Aorta (tissue), 5 donors: ENCODE data around the gene XXYLT1. TPM values are rescaled to one million over a fixed set of nuclear protein-coding genes. Genes with fewer than 3 reads are reported as not detected.

Experiments used
- ATAC-seq: fragments of 200-7000 bp; cut with Tn5 transposase; one replicate; pipeline ENCODE4 v1.9.1; 2022; ENCODE audit warnings: moderate library complexity; ENCODE audit not compliant: low FRiP score
- DNase-seq, 2 donors: peaks; one replicate each; pipeline ENCODE4 v3.0.0-alpha.2; 2020
- H3K27ac ChIP-seq, 2 donors: one replicate each; pipeline ENCODE4 v1.5.1; 2013; ENCODE audit warnings: low read length in 2 of 2, mild to moderate bottlenecking in 2 of 2, moderate library complexity in 2 of 2, control low read depth in 1 of 2, inconsistent platforms in 1 of 2, low read depth in 1 of 2
- H3K27me3 ChIP-seq, 2 donors: one replicate each; pipeline ENCODE4 v1.6.1; 2013; ENCODE audit warnings: control low read depth in 1 of 2, low read length in 1 of 2, mild to moderate bottlenecking in 1 of 2, moderate library complexity in 1 of 2; ENCODE audit not compliant: insufficient read depth in 2 of 2, control insufficient read depth in 1 of 2
- H3K36me3 ChIP-seq, 2 donors: one replicate each; pipeline ENCODE4 v1.6.1; 2013; ENCODE audit warnings: control low read depth in 1 of 2, low read length in 1 of 2, mild to moderate bottlenecking in 1 of 2; ENCODE audit not compliant: insufficient read depth in 2 of 2, control insufficient read depth in 1 of 2
- H3K4me1 ChIP-seq, 2 donors: one replicate each; pipeline ENCODE4 v1.6.1; 2013; ENCODE audit warnings: low read length in 2 of 2, control low read depth in 1 of 2, mild to moderate bottlenecking in 1 of 2, moderate library complexity in 1 of 2; ENCODE audit not compliant: insufficient read depth in 2 of 2, control insufficient read depth in 1 of 2
- H3K4me3 ChIP-seq, 2 donors: one replicate each; pipeline ENCODE4 v1.5.1; 2013; ENCODE audit warnings: low read length in 2 of 2, control low read depth in 1 of 2, mild to moderate bottlenecking in 1 of 2
- H3K9me3 ChIP-seq: one replicate; pipeline ENCODE4 v1.6.1; 2013; ENCODE audit warnings: mild to moderate bottlenecking, low read length; ENCODE audit not compliant: control insufficient read depth
- WGBS, 2 donors: extraction: QIAGEN DNeasy Blood & Tissue Kit; methylation state at CpG; one replicate each; pipeline ENCODE4 v1.1.7; 2013; 5-methylcytosine and 5-hydroxymethylcytosine counted together
- intact Hi-C, 2 donors: fragments of 100-400 bp; cut with DNase I; formaldehyde crosslinking; loops; one replicate each; pipeline versions ENCODE4 v1.14.2 to v1.15.0; 2022
- polyA plus RNA-seq, 2 donors: library from polyadenylated mRNA; stranded (reverse); fragments of 200-250 nt; gene quantifications; one replicate each; pipeline ENCODE4 v1.2.3, GENCODE V29; 2013
- total RNA-seq, 2 donors: library from RNA; stranded (reverse); fragmentation: NEBNext Ultra II Directional; extraction: Animal tissue kit (Norgen Biotek cat#: 25700); gene quantifications; one replicate each; pipeline ENCODE4 v1.2.1, GENCODE V29; 2021
- donor health status: healthy with polysubstance abuse.
- donor health status: Bipolar disorder and iron deficiency.
- donor health status: DM: no; HTN: no; CAD: no.
- donor health status: DM: no; HTN: no; CAD: no.
- donor health status: DM: yes; HTN: yes; CAD: no.

Gene XXYLT1
- total and polyA plus RNA-seq, 4 donors: 2.3 to 15.0 (median 6.9) TPM

DNA sequence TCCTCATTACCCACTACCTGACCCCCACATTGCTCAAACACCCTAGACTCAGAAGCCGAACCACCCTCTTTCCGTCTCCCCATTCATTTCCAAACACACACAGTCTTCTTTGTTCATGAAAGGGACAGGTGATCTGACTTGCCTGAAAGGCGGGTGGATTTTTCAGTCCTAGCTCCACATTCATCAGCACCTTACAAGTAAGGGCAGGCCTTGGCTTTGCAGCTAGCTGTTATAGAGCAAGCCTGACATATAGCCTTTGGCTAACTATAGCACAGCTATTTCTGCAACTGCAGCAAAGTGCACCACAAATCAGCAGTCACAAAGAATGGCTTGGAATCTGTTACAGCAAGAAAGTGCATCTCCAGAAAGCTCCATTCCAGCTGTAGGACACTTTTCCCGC, 139.8 kb downstream of the XXYLT1 start:
- H3K27ac ChIP-seq: no peak overlapping the region
- no peaks in the 10 kb centered on the region for H3K4me1 ChIP-seq
- no peaks in the 10 kb centered on the region for H3K36me3 ChIP-seq
- no peak for ATAC-seq
- H3K4me3 ChIP-seq: no peak overlapping the region
- no peak for DNase-seq
- H3K27me3 ChIP-seq: no peaks in the 10 kb centered on the region
- H3K9me3 ChIP-seq: no peaks in the 10 kb centered on the region
- WGBS, 2 donors: 97 to 99% methylated on average over 4 of the region's 4 CpGs
- intact Hi-C loops: no loop called here

DNA sequence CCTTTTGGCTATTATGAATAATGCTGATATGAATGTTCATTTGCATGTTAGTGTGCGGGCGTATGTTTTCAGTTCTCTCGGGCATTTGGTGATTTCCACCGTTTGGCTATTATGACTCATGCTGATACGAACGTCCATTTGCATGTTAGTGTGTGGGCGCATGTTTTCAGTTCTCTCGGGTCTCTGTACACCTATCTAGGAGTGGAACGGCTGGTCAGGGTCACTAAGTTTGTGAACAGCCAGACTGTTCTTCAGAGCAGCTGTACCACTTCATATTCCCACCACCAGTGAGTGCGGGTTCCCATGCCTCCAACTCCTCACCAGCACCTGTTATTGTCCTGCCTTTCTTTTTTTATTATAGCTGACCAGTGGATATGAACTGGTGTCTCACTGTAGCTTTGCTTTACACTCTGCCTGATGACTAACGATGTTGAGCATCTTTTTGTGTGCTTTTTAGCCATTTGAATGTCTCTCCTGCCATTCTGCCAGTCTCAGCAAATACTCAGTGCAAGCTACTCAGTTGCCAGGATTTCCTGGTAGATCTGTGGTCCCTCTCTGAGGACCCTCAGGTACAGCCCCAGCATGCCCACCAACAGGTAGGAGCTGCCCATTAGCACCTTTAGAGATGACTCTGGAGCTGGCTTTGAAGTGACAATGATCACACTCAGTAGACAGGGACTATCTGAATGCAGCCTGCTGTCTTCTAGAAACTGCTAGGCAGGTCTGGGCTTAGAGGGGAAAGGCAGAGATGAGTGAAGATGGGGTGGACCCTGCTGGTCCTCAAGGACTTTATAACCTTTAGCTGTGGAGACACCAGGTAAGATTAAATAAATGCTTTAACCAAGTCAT, 141.1 kb downstream of the XXYLT1 start:
- H3K36me3 ChIP-seq: no peaks in the 10 kb centered on the region
- 80 to 84% methylated on average over 11 of the region's 11 CpGs for WGBS, 2 donors
- H3K4me3 ChIP-seq: no peak overlapping the region
- no peaks in the 10 kb centered on the region for H3K27me3 ChIP-seq
- DNase-seq: no peak
- H3K27ac ChIP-seq: no peak overlapping the region
- intact Hi-C loops: no loop called here
- no peak for ATAC-seq
- no peaks in the 10 kb centered on the region for H3K9me3 ChIP-seq
- no peaks in the 10 kb centered on the region for H3K4me1 ChIP-seq

DNA sequence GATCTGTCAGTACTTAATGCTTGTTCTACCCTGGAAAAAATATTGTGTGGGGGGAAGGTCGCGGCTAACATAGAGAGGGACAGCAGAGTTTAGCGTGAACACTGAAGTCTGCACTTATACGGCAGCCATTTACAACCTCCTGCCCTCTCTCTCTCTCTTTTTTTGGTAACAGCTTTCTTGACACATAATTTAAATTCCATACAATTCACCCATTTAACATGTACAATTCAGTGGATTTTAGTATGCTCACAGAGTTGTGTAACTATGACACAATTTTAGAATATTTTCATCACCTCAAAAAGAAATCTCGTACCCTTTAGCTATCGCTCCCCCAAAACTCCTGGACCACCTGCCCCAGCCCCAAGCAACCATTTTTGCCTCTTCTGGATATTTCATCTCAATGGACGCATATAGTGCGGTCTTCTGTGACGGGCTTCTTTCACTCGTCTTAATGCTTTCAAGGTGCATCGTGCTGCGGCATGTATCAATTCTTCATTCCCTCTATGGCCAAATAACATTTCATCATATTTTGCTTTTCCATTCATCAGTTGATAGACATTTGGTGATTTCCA, 141.8 kb downstream of the XXYLT1 start:
- WGBS, 2 donors: 88 to 90% methylated on average over 12 of the region's 12 CpGs
- Histone ChIP-seq H3K27me3 (no peaks in the 10 kb centered on the region), H3K27ac (no peak overlapping the region), H3K4me3 (no peak overlapping the region), H3K36me3 (no peaks in the 10 kb centered on the region), H3K4me1 (no peaks in the 10 kb centered on the region), H3K9me3 (no peaks in the 10 kb centered on the region)
- no peak for DNase-seq
- intact Hi-C loops: no loop called here
- ATAC-seq: no peak

DNA sequence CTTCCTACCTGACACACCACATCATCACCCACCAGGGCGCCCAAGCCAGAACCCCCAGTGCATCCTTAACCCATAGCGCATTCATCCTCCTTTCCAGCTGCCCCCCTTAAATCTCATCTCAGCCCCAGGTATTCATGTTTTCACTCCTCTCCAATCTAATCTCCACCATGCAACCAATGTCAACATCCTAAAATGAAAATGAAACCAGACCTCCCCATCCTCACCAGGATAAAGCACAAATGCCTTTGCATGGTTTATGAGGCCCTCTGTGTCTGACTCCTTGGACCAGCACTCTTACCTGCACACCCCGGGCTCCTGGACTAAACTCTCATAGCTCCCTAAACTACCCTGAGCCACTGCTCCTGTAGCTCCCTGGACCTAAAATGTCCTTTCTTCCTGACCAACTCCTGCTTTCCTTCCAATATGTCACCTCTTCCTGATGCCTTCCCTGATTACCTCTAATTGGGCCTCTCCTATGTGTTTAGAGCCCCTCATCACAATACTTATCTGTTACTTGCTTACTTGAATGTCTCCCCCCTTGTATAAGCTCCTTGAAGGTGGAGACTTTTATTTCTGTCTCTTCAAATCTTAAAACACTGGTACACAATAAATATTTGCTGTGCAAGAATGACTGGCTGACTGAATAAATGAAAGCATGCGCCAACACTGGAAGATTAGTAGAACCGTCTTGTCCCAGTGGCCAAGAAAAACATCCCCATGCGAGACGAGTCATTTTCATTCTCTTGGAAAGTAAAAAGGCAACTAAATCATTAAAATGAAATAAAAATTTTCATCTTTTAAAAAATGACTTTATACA, 142.5 kb downstream of the XXYLT1 start:
- intact Hi-C loops: no loop called here
- no peak for ATAC-seq

DNA sequence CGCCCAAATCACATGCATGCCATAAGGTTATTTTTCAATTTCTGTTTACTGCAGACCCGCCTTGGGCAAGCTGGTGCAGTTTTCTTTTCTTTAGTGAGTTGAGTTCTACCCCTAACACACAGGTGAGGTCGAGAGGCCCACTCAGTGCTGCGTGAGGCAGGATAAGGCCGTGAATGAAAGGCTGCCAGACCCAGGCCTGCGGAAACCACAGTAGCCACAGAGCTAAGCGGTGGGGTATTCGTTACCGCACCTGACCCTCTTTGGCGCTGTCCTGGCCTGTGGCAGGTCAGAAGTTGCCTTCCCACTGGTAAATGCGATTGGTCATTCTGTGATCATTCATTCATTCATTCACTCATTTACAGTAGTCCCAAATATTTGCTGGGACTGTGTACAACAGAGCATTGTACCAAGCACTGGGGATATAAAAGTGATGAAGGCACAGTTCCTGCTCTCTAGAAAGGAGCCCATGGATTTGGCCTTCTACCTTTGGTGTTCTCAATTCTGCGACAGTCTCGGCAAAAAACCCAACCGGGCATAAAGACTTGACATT, 144.8 kb downstream of the XXYLT1 start:
- H3K4me3 ChIP-seq: no peak overlapping the region
- no peak overlapping the region for H3K27ac ChIP-seq
- intact Hi-C loops: no loop called here
- H3K4me1 ChIP-seq: no peaks in the 10 kb centered on the region
- ATAC-seq (no peak), DNase-seq (no peak)
- H3K36me3 ChIP-seq: no peaks in the 10 kb centered on the region
- H3K27me3 ChIP-seq: no peaks in the 10 kb centered on the region
- no peaks in the 10 kb centered on the region for H3K9me3 ChIP-seq
- WGBS, 2 donors: 96 to 98% methylated on average over 14 of the region's 14 CpGs

More for the DNA sequence above, 142.5 kb downstream of the XXYLT1 start:
- Histone ChIP-seq H3K36me3 (no peaks in the 10 kb centered on the region), H3K4me3 (no peak overlapping the region), H3K9me3 (no peaks in the 10 kb centered on the region), H3K4me1 (no peaks in the 10 kb centered on the region), H3K27ac (no peak overlapping the region), H3K27me3 (no peaks in the 10 kb centered on the region)
- WGBS, 2 donors: 44 to 56% methylated on average over 7 of the region's 7 CpGs
- DNase-seq: no peak

DNA sequence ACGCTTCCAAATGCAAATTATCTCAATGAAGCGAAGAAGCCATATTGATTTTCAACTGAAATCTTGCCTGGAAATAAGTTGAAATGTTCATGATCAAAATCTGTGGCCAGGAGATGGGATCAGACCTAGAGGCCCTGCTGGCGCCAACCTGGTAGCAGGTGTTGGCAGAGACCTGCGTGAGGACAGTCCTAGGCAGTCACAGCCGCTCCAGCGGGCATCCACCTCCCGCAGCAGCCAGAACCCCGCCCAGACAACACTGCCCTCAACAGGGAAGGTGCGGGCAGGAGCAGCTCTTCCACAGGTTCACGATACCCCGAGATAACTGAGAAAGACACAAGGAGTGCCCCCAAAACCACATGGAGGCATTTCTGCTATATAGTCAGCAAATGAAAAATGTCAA, 145.3 kb downstream of the XXYLT1 start:
- H3K27me3 ChIP-seq: no peaks in the 10 kb centered on the region
- no peaks in the 10 kb centered on the region for H3K9me3 ChIP-seq
- WGBS, 2 donors: 94 to 98% methylated on average over 11 of the region's 11 CpGs
- no peaks in the 10 kb centered on the region for H3K36me3 ChIP-seq
- no peak overlapping the region for H3K4me3 ChIP-seq
- DNase-seq (no peak), ATAC-seq (no peak)
- intact Hi-C loops: no loop called here
- no peak overlapping the region for H3K27ac ChIP-seq
- H3K4me1 ChIP-seq: no peaks in the 10 kb centered on the region

DNA sequence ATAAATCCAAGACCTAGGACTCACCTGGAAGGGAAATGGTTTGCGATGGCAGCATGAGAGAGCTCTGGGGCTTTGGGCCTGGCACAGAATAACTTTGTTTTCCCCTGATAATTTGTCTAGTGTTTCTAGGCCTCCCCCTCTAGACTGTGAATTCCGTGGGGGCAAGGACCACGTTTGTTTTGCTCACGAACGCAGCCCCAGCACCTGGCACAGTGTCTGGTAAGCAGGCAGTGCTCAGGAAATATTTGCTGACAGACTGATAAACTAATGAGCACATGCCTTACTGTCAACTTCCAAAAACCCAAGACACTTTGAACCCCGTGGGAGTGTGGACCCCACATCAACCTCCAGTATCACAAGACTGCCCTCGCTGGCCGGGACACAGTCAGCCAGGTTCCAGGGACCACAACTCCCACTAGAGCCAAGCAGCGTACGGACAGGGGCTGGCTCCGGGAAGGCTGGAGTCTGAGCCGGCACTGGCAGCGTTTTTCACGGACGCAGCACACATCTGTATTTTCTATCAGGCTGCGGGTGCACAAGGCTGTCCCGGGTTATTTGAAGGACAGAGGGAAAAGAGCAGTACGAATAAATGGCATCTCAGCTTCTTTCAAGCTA, 146.5 kb downstream of the XXYLT1 start:
- H3K4me1 ChIP-seq: no peaks in the 10 kb centered on the region
- no peak overlapping the region for H3K4me3 ChIP-seq
- no peaks in the 10 kb centered on the region for H3K9me3 ChIP-seq
- H3K27ac ChIP-seq: no peak overlapping the region
- ATAC-seq (no peak), DNase-seq (no peak)
- H3K36me3 ChIP-seq: no peaks in the 10 kb centered on the region
- intact Hi-C loops: no loop called here
- WGBS, 2 donors: 66 to 68% methylated on average over 18 of the region's 18 CpGs
- no peaks in the 10 kb centered on the region for H3K27me3 ChIP-seq

DNA sequence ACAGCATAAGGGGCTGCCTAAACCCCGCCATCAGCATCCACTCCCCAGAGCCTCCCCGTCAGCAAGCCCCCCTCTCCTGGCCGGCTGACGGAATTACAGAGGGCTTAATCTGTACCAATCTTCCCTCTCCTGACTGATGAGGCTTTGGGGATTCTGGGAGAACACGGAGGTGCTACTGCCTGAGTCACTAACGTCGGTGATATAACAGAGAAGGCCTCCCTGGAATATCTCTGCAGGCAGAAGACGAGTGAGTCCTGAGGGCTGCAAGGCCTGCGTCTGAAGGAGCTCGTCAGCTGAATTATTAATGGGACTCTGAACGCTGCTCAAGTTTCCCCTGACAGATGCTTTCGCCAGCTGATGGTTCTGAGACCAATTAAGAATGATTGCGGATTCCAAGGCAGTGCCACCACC, 147.7 kb downstream of the XXYLT1 start:
- WGBS, 2 donors: 90 to 92% methylated on average over 13 of the region's 13 CpGs
- H3K4me1 ChIP-seq: no peaks in the 10 kb centered on the region
- H3K9me3 ChIP-seq: no peaks in the 10 kb centered on the region
- no peak for DNase-seq
- no peaks in the 10 kb centered on the region for H3K27me3 ChIP-seq
- H3K36me3 ChIP-seq: no peaks in the 10 kb centered on the region
- no peak for ATAC-seq
- H3K27ac ChIP-seq: no peak overlapping the region
- H3K4me3 ChIP-seq: no peak overlapping the region
- intact Hi-C loops: no loop called here
